Measurements from ENCODE around the gene GDF2. TPM values are rescaled to one million over a fixed set of nuclear protein-coding genes. Genes with fewer than 3 reads are reported as not detected.

The GDF2 gene
- total RNA-seq, 1 experiment from 2014 or later: not detected

DNA sequence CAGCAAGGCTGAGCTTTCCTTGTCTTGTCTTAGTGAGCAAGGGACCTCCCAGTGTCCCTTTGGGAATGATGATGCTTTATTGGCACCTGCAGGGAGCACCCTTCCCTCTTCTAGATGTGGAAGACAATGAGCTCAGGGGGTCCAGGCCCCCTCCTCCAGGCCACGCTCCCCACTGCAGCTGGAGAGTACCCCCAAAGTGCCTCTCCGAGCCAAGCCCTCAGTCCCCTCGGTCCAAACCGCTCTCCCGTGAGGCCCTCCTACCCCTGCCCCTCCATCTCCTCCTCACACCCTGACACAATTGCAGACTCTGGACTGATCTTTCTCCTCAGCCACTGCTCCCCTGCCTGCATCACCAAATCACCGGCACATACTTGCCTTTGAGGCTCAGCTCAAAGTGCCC lies 42.7 kb downstream of the GDF2 start:
- peaks cover 13% of the 10 kb centered on the region for H3K4me1 ChIP-seq
- TF ChIP-seq, protein P1, sequence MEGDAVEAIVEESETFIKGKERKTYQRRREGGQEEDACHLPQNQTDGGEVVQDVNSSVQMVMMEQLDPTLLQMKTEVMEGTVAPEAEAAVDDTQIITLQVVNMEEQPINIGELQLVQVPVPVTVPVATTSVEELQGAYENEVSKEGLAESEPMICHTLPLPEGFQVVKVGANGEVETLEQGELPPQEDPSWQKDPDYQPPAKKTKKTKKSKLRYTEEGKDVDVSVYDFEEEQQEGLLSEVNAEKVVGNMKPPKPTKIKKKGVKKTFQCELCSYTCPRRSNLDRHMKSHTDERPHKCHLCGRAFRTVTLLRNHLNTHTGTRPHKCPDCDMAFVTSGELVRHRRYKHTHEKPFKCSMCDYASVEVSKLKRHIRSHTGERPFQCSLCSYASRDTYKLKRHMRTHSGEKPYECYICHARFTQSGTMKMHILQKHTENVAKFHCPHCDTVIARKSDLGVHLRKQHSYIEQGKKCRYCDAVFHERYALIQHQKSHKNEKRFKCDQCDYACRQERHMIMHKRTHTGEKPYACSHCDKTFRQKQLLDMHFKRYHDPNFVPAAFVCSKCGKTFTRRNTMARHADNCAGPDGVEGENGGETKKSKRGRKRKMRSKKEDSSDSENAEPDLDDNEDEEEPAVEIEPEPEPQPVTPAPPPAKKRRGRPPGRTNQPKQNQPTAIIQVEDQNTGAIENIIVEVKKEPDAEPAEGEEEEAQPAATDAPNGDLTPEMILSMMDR (IDR thresholded peaks at IDR 0.05; ENCODE audit: insufficient read depth in 1 of 2, low read depth in 1 of 2, low read length in 1 of 2, severe bottlenecking in 1 of 2, unreplicated experiment in 1 of 2): no peak
- ChIA-PET POLR2A (no interaction called here), CTCF (interaction anchor here (1.9 kb wide), 1 partner anchor 24 kb away, joined by 10 read pairs; no protein-coding TSS in a partner anchor)
- no peaks in the 10 kb centered on the region for H3K9me3 ChIP-seq
- H3K27me3 ChIP-seq (replicated peaks; ENCODE audit: control insufficient read depth, insufficient read depth, low read length): no peaks in the 10 kb centered on the region
- Mint-ChIP-seq H3K36me3 (ENCODE audit: insufficient read depth, unreplicated experiment) (no peaks in the 10 kb centered on the region), H3K9me3 (ENCODE audit: unreplicated experiment) (no peaks in the 10 kb centered on the region), H3K27me3 (ENCODE audit: insufficient read depth, unreplicated experiment) (no peaks in the 10 kb centered on the region), H3K4me1 (ENCODE audit: low read depth, unreplicated experiment) (no peaks in the 10 kb centered on the region), H3K27ac (ENCODE audit: unreplicated experiment) (no peak overlapping the region), H3K4me3 (ENCODE audit: unreplicated experiment) (no peak overlapping the region)
- H3K4me3 ChIP-seq (ENCODE audit: low read depth, low read length): no peak overlapping the region
- DNase-seq: peak in 1 of 2 experiments; percentile 31
- intact Hi-C loops (cut with micrococcal nuclease; ENCODE audit: unreplicated experiment): no loop called here
- no peaks in the 10 kb centered on the region for H3K36me3 ChIP-seq (ENCODE audit: control insufficient read depth, insufficient read depth, low read length)
- BruUV-seq (replicated peaks): no TSS peak

DNA sequence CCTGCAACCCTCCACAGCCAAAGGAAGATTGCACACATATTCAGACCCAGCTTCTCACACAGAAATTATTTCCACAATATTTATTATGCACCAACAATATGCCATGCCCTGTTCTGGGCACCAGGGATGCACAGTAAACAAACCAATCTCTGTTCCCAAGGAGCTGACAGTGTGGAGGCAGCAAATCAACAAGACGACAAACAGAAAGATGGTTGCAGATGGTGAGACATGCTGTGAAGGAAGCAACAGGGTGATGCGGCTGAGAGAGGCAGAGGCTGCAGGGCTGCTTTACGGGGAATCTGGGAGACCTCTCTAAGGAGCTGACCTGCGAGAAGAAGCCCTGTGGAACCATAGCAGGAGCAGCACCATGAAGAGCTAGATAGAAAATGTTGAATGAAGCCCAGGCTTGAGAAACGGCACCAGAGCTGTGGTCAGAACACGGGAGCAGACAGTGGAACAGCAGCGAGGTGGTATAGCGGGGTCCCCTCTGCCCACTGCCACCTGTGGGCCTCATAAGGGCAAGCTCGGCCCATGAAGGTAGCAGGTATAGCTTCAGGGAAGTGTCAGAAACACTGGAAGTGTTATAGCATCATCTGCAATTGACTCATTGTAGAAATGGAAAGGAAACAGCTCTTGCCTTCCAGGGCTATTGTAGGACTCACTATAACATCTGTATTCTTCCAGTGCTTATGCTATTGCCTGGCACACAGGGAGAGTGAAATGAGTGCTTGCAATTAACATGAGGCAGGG lies 43.4 kb downstream of the GDF2 start:
- CTCF ChIA-PET: interaction anchor here (0.7 to 1.9 kb wide), 2 partner anchors 19 to 25 kb away, joined by 3 to 10 read pairs; partner anchors contain the start of gene ZNF488
- H3K27me3 ChIP-seq (replicated peaks; ENCODE audit: control insufficient read depth, insufficient read depth, low read length): no peaks in the 10 kb centered on the region
- no peaks in the 10 kb centered on the region for H3K9me3 ChIP-seq
- H3K4me1 ChIP-seq: peaks cover 13% of the 10 kb centered on the region
- intact Hi-C loops (cut with micrococcal nuclease; ENCODE audit: unreplicated experiment): no loop called here
- no peaks in the 10 kb centered on the region for H3K36me3 ChIP-seq (ENCODE audit: control insufficient read depth, insufficient read depth, low read length)
- POLR2A ChIA-PET: no interaction called here
- H3K9me3 Mint-ChIP-seq (ENCODE audit: unreplicated experiment): no peaks in the 10 kb centered on the region
- BruUV-seq (replicated peaks): no TSS peak
- H3K27me3 Mint-ChIP-seq (ENCODE audit: insufficient read depth, unreplicated experiment): no peaks in the 10 kb centered on the region
- H3K27ac Mint-ChIP-seq (ENCODE audit: unreplicated experiment): no peak overlapping the region
- H3K4me3 ChIP-seq (ENCODE audit: low read depth, low read length): no peak overlapping the region
- no peak overlapping the region for H3K4me3 Mint-ChIP-seq (ENCODE audit: unreplicated experiment)
- H3K4me1 Mint-ChIP-seq (ENCODE audit: low read depth, unreplicated experiment): no peaks in the 10 kb centered on the region
- TF ChIP-seq, protein P1 (IDR thresholded peaks at IDR 0.05; ENCODE audit: insufficient read depth in 1 of 2, low read depth in 1 of 2, low read length in 1 of 2, severe bottlenecking in 1 of 2, unreplicated experiment in 1 of 2): no peak
- H3K36me3 Mint-ChIP-seq (ENCODE audit: insufficient read depth, unreplicated experiment): no peaks in the 10 kb centered on the region
- DNase-seq: peak in 1 of 2 experiments; percentile 16

DNA sequence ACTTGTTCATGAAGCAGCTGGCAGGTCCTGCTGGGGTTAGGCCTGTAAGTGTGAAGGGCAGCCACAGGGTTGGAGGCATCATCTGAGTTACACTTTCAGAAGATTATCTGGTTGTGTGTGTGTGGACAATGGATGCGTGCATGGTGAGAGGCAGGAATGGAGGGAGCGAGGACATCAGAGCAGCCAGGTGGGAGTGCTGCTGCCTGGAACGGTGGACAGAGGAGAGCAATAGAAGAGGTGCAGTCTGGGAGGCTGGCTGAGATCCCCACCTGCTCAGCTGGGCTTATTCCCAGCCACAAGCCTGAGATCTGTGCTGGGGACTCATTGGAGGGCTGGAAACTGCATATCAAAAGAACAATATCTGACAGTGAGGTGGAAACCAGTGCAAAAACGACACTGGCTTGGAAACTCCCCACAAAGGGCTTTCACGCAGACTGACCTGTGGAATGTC lies 44.0 kb downstream of the GDF2 start:
- CTCF ChIA-PET: interaction anchor here (0.7 kb wide), 1 partner anchor 18 kb away, joined by 3 read pairs; the partner anchor contains the start of gene ZNF488
- H3K9me3 Mint-ChIP-seq (ENCODE audit: unreplicated experiment): no peaks in the 10 kb centered on the region

More for the DNA sequence above, 44.0 kb downstream of the GDF2 start:
- Histone ChIP-seq H3K4me1 (peaks cover 10% of the 10 kb centered on the region), H3K27me3 (replicated peaks; ENCODE audit: control insufficient read depth, insufficient read depth, low read length) (no peaks in the 10 kb centered on the region), H3K9me3 (no peaks in the 10 kb centered on the region), H3K4me3 (ENCODE audit: low read depth, low read length) (no peak overlapping the region), H3K36me3 (ENCODE audit: control insufficient read depth, insufficient read depth, low read length) (no peaks in the 10 kb centered on the region)
- no peaks in the 10 kb centered on the region for H3K4me1 Mint-ChIP-seq (ENCODE audit: low read depth, unreplicated experiment)
- no peak overlapping the region for H3K27ac Mint-ChIP-seq (ENCODE audit: unreplicated experiment)
- TF ChIP-seq, protein P1 (IDR thresholded peaks at IDR 0.05; ENCODE audit: insufficient read depth in 1 of 2, low read depth in 1 of 2, low read length in 1 of 2, severe bottlenecking in 1 of 2, unreplicated experiment in 1 of 2): no peak
- intact Hi-C loops (cut with micrococcal nuclease; ENCODE audit: unreplicated experiment): no loop called here
- H3K4me3 Mint-ChIP-seq (ENCODE audit: unreplicated experiment): no peak overlapping the region
- POLR2A ChIA-PET: no interaction called here
- H3K36me3 Mint-ChIP-seq (ENCODE audit: insufficient read depth, unreplicated experiment): no peaks in the 10 kb centered on the region
- peak in 1 of 2 experiments; percentile 26 for DNase-seq
- no peaks in the 10 kb centered on the region for H3K27me3 Mint-ChIP-seq (ENCODE audit: insufficient read depth, unreplicated experiment)
- BruUV-seq (replicated peaks): no TSS peak
